ENCODE results near the gene POLN. TPM values are rescaled to one million over a fixed set of nuclear protein-coding genes. Genes with fewer than 3 reads are reported as not detected.
"Not testable (repeated sequence)": the region's sequence is repeated elsewhere in the genome, so short reads cannot be mapped to it uniquely, and the experiment has no call there.

POLN gene
- total and polyA plus RNA-seq, 2 donors: 1.1 to 2.9 TPM

DNA sequence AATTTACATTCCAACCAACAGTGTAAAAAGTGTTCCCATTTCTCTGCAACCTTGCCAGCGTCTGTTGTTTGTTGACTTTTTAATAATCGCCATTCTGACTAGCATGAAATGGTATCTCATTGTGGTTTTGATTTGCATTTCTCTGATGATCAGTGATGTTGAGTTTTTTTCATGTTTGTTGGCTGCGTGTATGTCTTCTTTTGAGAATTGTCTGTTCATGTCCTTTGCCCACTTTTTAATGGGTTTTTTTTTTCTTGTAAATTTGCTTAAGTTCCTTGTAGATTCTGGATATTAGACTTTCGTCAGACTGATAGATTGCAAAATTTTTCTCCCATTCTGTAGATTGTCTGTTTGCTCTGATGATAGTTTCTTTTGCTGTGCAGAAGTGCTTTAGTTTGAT is 214.8 kb downstream of the POLN start:
- not testable (repeated sequence) for H3K4me1 ChIP-seq (ENCODE audit: control insufficient read depth in 2 of 2, insufficient read depth in 2 of 2, low read length in 2 of 2); DNase-seq (ENCODE audit: low read depth in 6 of 9, low spot score in 9 of 9); H3K4me3 ChIP-seq (ENCODE audit: low read length in 2 of 2); H3K9me3 ChIP-seq (ENCODE audit: control insufficient read depth in 2 of 2, insufficient read depth in 1 of 2, low read length in 1 of 2); H3K36me3 ChIP-seq (ENCODE audit: control insufficient read depth in 2 of 2, insufficient read depth in 2 of 2, low read length in 1 of 2); H3K27ac ChIP-seq (ENCODE audit: low read depth in 1 of 2, low read length in 1 of 2)
- 91% methylated on average over 4 of the region's 4 CpGs for WGBS
- peaks cover 0 to 22% of the 10 kb centered on the region in 2 donors for H3K27me3 ChIP-seq (ENCODE audit: control insufficient read depth in 2 of 2, insufficient read depth in 1 of 2, low read length in 1 of 2)

DNA sequence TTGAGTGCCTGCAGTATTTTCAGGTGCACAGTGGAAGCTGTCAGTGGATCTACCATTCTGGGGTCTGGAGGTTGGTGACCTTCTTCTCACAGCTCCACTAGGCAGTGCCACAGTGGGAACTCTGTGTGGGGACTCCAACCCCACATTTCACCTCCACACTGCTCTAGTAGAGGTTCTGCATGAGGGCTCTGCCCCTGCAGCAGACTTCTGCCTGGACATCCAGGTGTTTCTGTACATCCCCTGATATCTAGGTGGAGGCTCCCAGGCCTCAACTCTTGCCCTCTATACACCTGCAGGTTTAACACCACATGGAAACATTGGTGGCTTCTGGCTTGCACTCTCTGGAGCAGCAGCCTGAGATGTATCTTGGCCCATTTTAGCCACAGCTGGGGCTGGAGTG is 216.1 kb downstream of the POLN start:
- H3K4me1 ChIP-seq (ENCODE audit: control insufficient read depth in 2 of 2, insufficient read depth in 2 of 2, low read length in 2 of 2): no peaks in the 10 kb centered on the region
- no peak overlapping the region for H3K4me3 ChIP-seq (ENCODE audit: low read length in 2 of 2)
- peaks cover 0 to 35% of the 10 kb centered on the region in 2 donors for H3K27me3 ChIP-seq (ENCODE audit: control insufficient read depth in 2 of 2, insufficient read depth in 1 of 2, low read length in 1 of 2)
- DNase-seq (ENCODE audit: low read depth in 6 of 9, low spot score in 9 of 9): no peak
- peaks cover 2 to 8% of the 10 kb centered on the region in 2 donors for H3K9me3 ChIP-seq (ENCODE audit: control insufficient read depth in 2 of 2, insufficient read depth in 1 of 2, low read length in 1 of 2)
- H3K27ac ChIP-seq (ENCODE audit: low read depth in 1 of 2, low read length in 1 of 2): no peak overlapping the region
- no peaks in the 10 kb centered on the region for H3K36me3 ChIP-seq (ENCODE audit: control insufficient read depth in 2 of 2, insufficient read depth in 2 of 2, low read length in 1 of 2)

DNA sequence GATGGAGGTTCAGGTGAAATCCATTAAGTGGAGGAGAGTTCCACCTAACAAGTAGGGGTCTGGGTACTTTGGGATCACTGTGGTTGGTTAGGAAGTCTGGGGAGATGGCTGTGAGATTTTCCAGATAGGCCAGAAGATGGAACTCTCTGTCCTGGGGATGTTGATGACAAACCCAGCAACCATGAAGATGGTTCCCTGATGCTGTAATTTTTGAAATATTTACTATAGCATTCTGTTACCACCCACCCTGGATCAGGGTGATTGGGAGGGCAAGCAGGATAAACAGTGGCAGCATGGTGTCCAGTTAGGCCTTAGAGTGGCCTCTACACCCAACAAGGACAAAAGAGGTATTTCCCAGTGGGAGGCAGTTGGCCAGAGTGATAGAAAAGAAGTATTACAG is 217.2 kb downstream of the POLN start:
- Histone ChIP-seq H3K27me3 (ENCODE audit: control insufficient read depth in 2 of 2, insufficient read depth in 1 of 2, low read length in 1 of 2) (peaks cover 0 to 44% of the 10 kb centered on the region in 2 donors), H3K4me3 (ENCODE audit: low read length in 2 of 2) (no peak overlapping the region), H3K4me1 (ENCODE audit: control insufficient read depth in 2 of 2, insufficient read depth in 2 of 2, low read length in 2 of 2) (no peaks in the 10 kb centered on the region), H3K9me3 (ENCODE audit: control insufficient read depth in 2 of 2, insufficient read depth in 1 of 2, low read length in 1 of 2) (peaks cover 2 to 8% of the 10 kb centered on the region in 2 donors), H3K27ac (ENCODE audit: low read depth in 1 of 2, low read length in 1 of 2) (no peak overlapping the region), H3K36me3 (ENCODE audit: control insufficient read depth in 2 of 2, insufficient read depth in 2 of 2, low read length in 1 of 2) (no peaks in the 10 kb centered on the region)
- no peak for DNase-seq (ENCODE audit: low read depth in 6 of 9, low spot score in 9 of 9)

Other genes starting within 250 kb of the POLN start
- 10.9 TPM for gene NELFA, start 233.1 kb downstream of the POLN start, total RNA-seq
- 37.2 TPM for gene NELFA, start 233.1 kb downstream of the POLN start, polyA plus RNA-seq
- gene NAT8L, start 182.8 kb downstream of the POLN start, total RNA-seq: 0.09 TPM
- gene NAT8L, start 182.8 kb downstream of the POLN start, polyA plus RNA-seq: 0.43 TPM
- 14.3 TPM for gene HAUS3, start within 50 bp of the POLN start, total RNA-seq
- gene HAUS3, start within 50 bp of the POLN start, polyA plus RNA-seq: 26.6 TPM
- 47.5 TPM for gene MXD4, start 20.0 kb upstream of the POLN start, total RNA-seq
- 72.7 TPM for gene MXD4, start 20.0 kb upstream of the POLN start, polyA plus RNA-seq
- 2.8 TPM for gene ZFYVE28, start 176.5 kb upstream of the POLN start, total RNA-seq
- gene ZFYVE28, start 176.5 kb upstream of the POLN start, polyA plus RNA-seq: 7.8 TPM
- 0.19 TPM for gene CFAP99, start 176.8 kb upstream of the POLN start, total RNA-seq
- gene CFAP99, start 176.8 kb upstream of the POLN start, polyA plus RNA-seq: 0.18 TPM
- gene RNF4, start 227.0 kb upstream of the POLN start, total RNA-seq: 43.1 TPM
- gene RNF4, start 227.0 kb upstream of the POLN start, polyA plus RNA-seq: 41.3 TPM

Measured in thymus (tissue), 11 donors.